ENCODE data around the gene SLC11A2. TPM values are rescaled to one million over a fixed set of nuclear protein-coding genes. Genes with fewer than 3 reads are reported as not detected.

The SLC11A2 gene
- total RNA-seq, 1 donor from 2014 or later: 26.8 TPM

DNA sequence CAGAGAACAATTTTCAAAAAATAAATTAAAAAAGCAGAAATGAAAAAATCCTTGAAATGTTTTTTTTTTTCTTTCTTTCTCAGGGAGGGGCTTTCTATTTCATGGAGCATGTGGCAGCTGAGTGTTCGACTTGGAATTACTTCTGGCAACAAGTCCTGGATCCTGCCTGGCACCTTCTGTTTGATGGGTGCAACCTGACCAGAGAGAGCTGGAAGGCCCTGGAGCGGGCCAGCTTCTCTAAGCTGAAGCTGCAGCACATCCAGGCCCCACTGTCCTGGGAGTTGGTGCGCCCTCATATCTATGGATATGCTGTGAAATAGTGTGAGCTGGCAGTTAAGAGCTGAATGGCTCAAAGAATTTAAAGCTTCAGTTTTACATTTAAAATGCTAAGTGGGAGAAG lies 96.4 kb downstream of the SLC11A2 start:
- H3K36me3 Mint-ChIP-seq (ENCODE audit: low read depth): no peaks in the 10 kb centered on the region
- no peaks in the 10 kb centered on the region for H3K9me3 Mint-ChIP-seq (ENCODE audit: low read depth)
- no peak for DNase-seq (ENCODE audit: low spot score)
- H3K27ac Mint-ChIP-seq (ENCODE audit: unreplicated experiment): no peak overlapping the region
- no peaks in the 10 kb centered on the region for H3K27me3 Mint-ChIP-seq (ENCODE audit: low read depth)
- peaks cover 28% of the 10 kb centered on the region for H3K4me1 Mint-ChIP-seq (ENCODE audit: low read depth)
- H3K4me3 Mint-ChIP-seq (ENCODE audit: unreplicated experiment): no peak overlapping the region
- no peak for TF ChIP-seq CTCF (IDR thresholded peaks at IDR 0.05)

Other genes with a start within 250 kb of the SLC11A2 start
- not detected in 3 replicates for gene TMPRSS12, start 183.5 kb downstream of the SLC11A2 start, total RNA-seq
- gene HIGD1C, start 73.8 kb downstream of the SLC11A2 start, total RNA-seq: not detected in 3 replicates
- gene LETMD1, start 21.9 kb upstream of the SLC11A2 start, total RNA-seq: 25.3 to 30.5 TPM (median 26.2 TPM) in 3 replicates
- 40.5 to 49.6 TPM (median 48.3 TPM) in 3 replicates for gene CSRNP2, start 57.2 kb upstream of the SLC11A2 start, total RNA-seq
- 17.8 to 21.2 TPM (median 20.8 TPM) in 3 replicates for gene TFCP2, start 146.8 kb upstream of the SLC11A2 start, total RNA-seq
- gene POU6F1, start 191.7 kb upstream of the SLC11A2 start, total RNA-seq: 9.9 to 11.2 TPM (median 10.2 TPM) in 3 replicates
- gene DAZAP2, start 212.4 kb upstream of the SLC11A2 start, total RNA-seq: 76.9 to 95.6 TPM (median 77.9 TPM) in 3 replicates
- 2.0 to 8.5 TPM (median 8.0 TPM) in 3 replicates for gene SMAGP, start 244.0 kb upstream of the SLC11A2 start, total RNA-seq